OCI-LY1 (cell line): ENCODE data around the gene ARHGEF11.

Experiments
- EZH2 ChIP-seq: fragments of 200-600 bp; sonication (generic), shearing (Covaris generic); IDR thresholded peaks from 2 replicates; pipeline ENCODE4 v1.8.0; 2017; ENCODE audit warnings: borderline replicate concordance, mixed run types, mild to moderate bottlenecking, antibody characterized with exemption, low read length, moderate library complexity, mixed read lengths
- TF ChIP-seq, protein P1 (sequence below): fragments of 200-600 bp; sonication (generic), shearing (Covaris generic); IDR thresholded peaks from 2 replicates; pipeline ENCODE4 v1.5.1; 2017; ENCODE audit warnings: mild to moderate bottlenecking, antibody characterized with exemption, low read length, moderate library complexity, mixed read lengths

DNA sequence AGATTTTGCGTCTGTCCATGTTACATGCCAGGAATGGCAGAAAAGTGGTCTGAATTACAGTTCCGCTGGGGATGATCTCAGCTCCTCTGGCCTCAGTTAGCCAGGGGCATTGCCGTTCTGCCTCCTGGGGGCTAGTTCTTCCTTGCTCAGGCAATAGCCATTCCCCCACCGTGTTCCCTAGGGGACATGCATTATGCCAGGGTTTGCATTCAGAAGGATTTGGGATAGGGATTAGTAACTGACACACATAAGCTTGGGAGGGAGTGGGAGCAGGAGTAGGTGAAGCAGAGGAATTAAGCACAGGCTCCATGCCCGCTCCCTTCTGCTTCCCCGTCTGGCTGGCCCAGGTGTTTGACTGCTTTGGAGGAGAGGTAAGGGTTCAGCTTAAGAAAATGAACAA is 112.4 kb downstream of the ARHGEF11 start:
- TF ChIP-seq EZH2: no peak
- TF ChIP-seq, protein P1, sequence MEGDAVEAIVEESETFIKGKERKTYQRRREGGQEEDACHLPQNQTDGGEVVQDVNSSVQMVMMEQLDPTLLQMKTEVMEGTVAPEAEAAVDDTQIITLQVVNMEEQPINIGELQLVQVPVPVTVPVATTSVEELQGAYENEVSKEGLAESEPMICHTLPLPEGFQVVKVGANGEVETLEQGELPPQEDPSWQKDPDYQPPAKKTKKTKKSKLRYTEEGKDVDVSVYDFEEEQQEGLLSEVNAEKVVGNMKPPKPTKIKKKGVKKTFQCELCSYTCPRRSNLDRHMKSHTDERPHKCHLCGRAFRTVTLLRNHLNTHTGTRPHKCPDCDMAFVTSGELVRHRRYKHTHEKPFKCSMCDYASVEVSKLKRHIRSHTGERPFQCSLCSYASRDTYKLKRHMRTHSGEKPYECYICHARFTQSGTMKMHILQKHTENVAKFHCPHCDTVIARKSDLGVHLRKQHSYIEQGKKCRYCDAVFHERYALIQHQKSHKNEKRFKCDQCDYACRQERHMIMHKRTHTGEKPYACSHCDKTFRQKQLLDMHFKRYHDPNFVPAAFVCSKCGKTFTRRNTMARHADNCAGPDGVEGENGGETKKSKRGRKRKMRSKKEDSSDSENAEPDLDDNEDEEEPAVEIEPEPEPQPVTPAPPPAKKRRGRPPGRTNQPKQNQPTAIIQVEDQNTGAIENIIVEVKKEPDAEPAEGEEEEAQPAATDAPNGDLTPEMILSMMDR: no peak
